Measurements from ENCODE around the gene TTF1.

GRCh38 chr9:132451276-132451675 lies 44.6 kb upstream of the TTF1 start:
- TF ChIP-seq CTCF (IDR thresholded peaks at IDR 0.05) (no peak), POLR2A (IDR thresholded peaks at IDR 0.05) (no peak)

All from ovary (tissue), 3 donors.